H1 (cell line): ENCODE data around the gene HNRNPK.

ENCODE experiments used
- CEBPB ChIP-seq: IDR thresholded peaks from 2 replicates; pipeline ENCODE4 v1.6.1; 2012; ENCODE audit warnings: low read depth, low read length
- EP300 ChIP-seq, 2 experiments: IDR thresholded peaks; 1 replicate in 1 of 2; 2 replicates in 1 of 2; pipeline ENCODE4 v1.6.1; 2011 to 2012; ENCODE audit warnings: low read depth in 2 of 2, low read length in 2 of 2, mild to moderate bottlenecking in 2 of 2, borderline replicate concordance in 1 of 2, inconsistent platforms in 1 of 2, moderate library complexity in 1 of 2
- POLR2A ChIP-seq, 2 experiments: IDR thresholded peaks; 1 replicate in 1 of 2; 2 replicates in 1 of 2; pipeline ENCODE4 v1.6.1; 2011; ENCODE audit warnings: low read depth in 2 of 2, low read length in 2 of 2, mild to moderate bottlenecking in 2 of 2; ENCODE audit errors: control extremely low read depth in 1 of 2

DNA sequence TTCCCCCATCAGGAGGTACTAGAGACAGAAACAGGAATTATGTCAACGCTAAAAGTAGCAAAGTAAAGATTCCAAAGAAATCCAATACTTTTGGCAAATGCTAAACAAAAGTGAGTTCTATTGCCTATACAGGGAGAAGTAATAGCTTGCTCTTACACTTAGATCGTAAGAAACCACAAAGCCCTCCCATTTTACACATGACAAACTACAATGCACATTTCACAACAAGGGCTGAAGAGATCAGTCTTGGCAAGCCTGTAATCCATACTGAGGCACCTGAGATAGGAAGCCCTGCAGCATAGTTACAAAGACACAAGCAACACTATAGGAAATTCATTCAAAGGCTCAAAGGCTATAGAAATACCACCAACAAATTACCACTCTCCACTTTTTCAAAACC is 7.7 kb downstream of the HNRNPK start:
- no peak for TF ChIP-seq CEBPB
- no peak for TF ChIP-seq EP300 (IDR thresholded peaks at IDR 0.05; ENCODE audit: borderline replicate concordance in 1 of 2, low read depth in 2 of 2, low read length in 2 of 2)
- no peak for TF ChIP-seq POLR2A (IDR thresholded peaks at IDR 0.05; ENCODE audit: control extremely low read depth in 1 of 2, low read depth in 2 of 2, low read length in 2 of 2)
